WTC11 (cell line): ENCODE results near the gene ZBTB20. TPM values are rescaled to one million over a fixed set of nuclear protein-coding genes. Genes with fewer than 3 reads are reported as not detected.

Experiments
- ATAC-seq: fragments of 200-7000 bp; cut with Tn5 transposase; 2 replicates; pipeline ENCODE4 v1.10.0; 2021; ENCODE audit warnings: mild to moderate bottlenecking, moderate library complexity
- CTCF ChIA-PET: fragments of 300-600 bp; sonication (Branson Sonifier 250); formaldehyde crosslinking; loops from one replicate; lab custom pipeline; 2021; ENCODE audit warnings: antibody characterized with exemption; lab: Charles Lee
- POLR2A ChIA-PET: fragments of 350-600 bp; sonication (Branson Sonifier 250); formaldehyde crosslinking; loops from one replicate; lab custom pipeline; 2021; ENCODE audit warnings: antibody characterized with exemption; lab: Charles Lee
- DNase-seq: peaks from one replicate; pipeline ENCODE4 v3.0.0; 2021; ENCODE audit warnings: low spot score
- H3K27ac Mint-ChIP-seq: 2 replicates; pipeline ENCODE4 v1.8.0; 2021; ENCODE audit warnings: mixed read lengths
- H3K27me3 Mint-ChIP-seq: 2 replicates; pipeline ENCODE4 v1.8.0; 2021; ENCODE audit warnings: low read depth, mild to moderate bottlenecking, moderate library complexity, mixed read lengths
- H3K36me3 Mint-ChIP-seq: 2 replicates; pipeline ENCODE4 v1.8.0; 2021; ENCODE audit warnings: mixed read lengths
- H3K4me1 Mint-ChIP-seq: 2 replicates; pipeline ENCODE4 v1.8.0; 2022; ENCODE audit warnings: mixed read lengths
- H3K4me3 Mint-ChIP-seq: 2 replicates; pipeline ENCODE4 v1.8.0; 2021; ENCODE audit warnings: mild to moderate bottlenecking, moderate library complexity, mixed read lengths
- H3K9me3 Mint-ChIP-seq: 2 replicates; pipeline ENCODE4 v1.8.0; 2021; ENCODE audit warnings: mixed read lengths
- ATF3 ChIP-seq: sonication (generic); formaldehyde crosslinking; conservative IDR thresholded peaks from 2 replicates; pipeline ENCODE4 v1.8.1; 2022; ENCODE audit warnings: mild to moderate bottlenecking, missing genetic modification reagents
- ATF6 ChIP-seq: sonication (generic); formaldehyde crosslinking; IDR thresholded peaks from 2 replicates; pipeline ENCODE4 v1.8.1; 2023; ENCODE audit warnings: mild to moderate bottlenecking, missing genetic modification reagents
- CDX4 ChIP-seq: fragments of 250-450 bp; sonication (Bioruptor Pico); IDR thresholded peaks from 2 replicates; pipeline ENCODE4 v1.9.0; 2021; ENCODE audit warnings: moderate library complexity, mild to moderate bottlenecking, inconsistent platforms, borderline replicate concordance
- FOXJ3 ChIP-seq: sonication (generic); formaldehyde crosslinking; IDR thresholded peaks from 2 replicates; pipeline ENCODE4 v1.9.0; 2021; ENCODE audit warnings: missing genetic modification reagents, mild to moderate bottlenecking, borderline replicate concordance
- FOXK1 ChIP-seq: sonication (generic); formaldehyde crosslinking; IDR thresholded peaks from 2 replicates; pipeline ENCODE4 v1.8.0; 2022; ENCODE audit warnings: mild to moderate bottlenecking, moderate library complexity, missing genetic modification reagents
- HMGXB4 ChIP-seq: sonication (generic); formaldehyde crosslinking; IDR thresholded peaks from 2 replicates; pipeline ENCODE4 v1.8.1; 2023; ENCODE audit warnings: mild to moderate bottlenecking, moderate library complexity, missing genetic modification reagents
- MXD4 ChIP-seq: fragments of 250-450 bp; sonication (Bioruptor Pico); IDR thresholded peaks from 2 replicates; pipeline ENCODE4 v1.8.0; 2021; ENCODE audit warnings: mild to moderate bottlenecking, moderate library complexity, borderline replicate concordance
- NFE2L1 ChIP-seq: sonication (generic); formaldehyde crosslinking; IDR thresholded peaks from 2 replicates; pipeline ENCODE4 v1.8.1; 2023; ENCODE audit warnings: missing genetic modification reagents
- SMAD3 ChIP-seq: sonication (generic); formaldehyde crosslinking; IDR thresholded peaks from 2 replicates; pipeline ENCODE4 v1.8.0; 2022; ENCODE audit warnings: missing genetic modification reagents, mild to moderate bottlenecking, borderline replicate concordance
- SOX15 ChIP-seq: fragments of 250-450 bp; sonication (Bioruptor Pico); IDR thresholded peaks from 2 replicates; pipeline ENCODE4 v1.9.0; 2021; ENCODE audit warnings: mild to moderate bottlenecking
- SP1 ChIP-seq: sonication (generic); formaldehyde crosslinking; conservative IDR thresholded peaks from 2 replicates; pipeline ENCODE4 v1.8.1; 2022; ENCODE audit warnings: missing genetic modification reagents
- ZMAT4 ChIP-seq: fragments of 250-450 bp; sonication (Bioruptor Pico); IDR thresholded peaks from 2 replicates; pipeline ENCODE4 v1.9.0; 2021; ENCODE audit warnings: mild to moderate bottlenecking
- ZNF121 ChIP-seq: sonication (generic); formaldehyde crosslinking; IDR thresholded peaks from 2 replicates; pipeline ENCODE4 v1.8.0; 2023; ENCODE audit warnings: missing genetic modification reagents
- ZNF219 ChIP-seq: sonication (generic); formaldehyde crosslinking; IDR thresholded peaks from 2 replicates; pipeline ENCODE4 v1.8.0; 2023; ENCODE audit warnings: missing genetic modification reagents, mild to moderate bottlenecking, borderline replicate concordance
- ZNF416 ChIP-seq: fragments of 250-450 bp; sonication (Bioruptor Pico); IDR thresholded peaks from 2 replicates; pipeline ENCODE4 v1.9.0; 2021; ENCODE audit warnings: mild to moderate bottlenecking, inconsistent platforms
- ZNF532 ChIP-seq: fragments of 250-450 bp; sonication (Bioruptor Pico); IDR thresholded peaks from 2 replicates; pipeline ENCODE4 v1.9.0; 2021; ENCODE audit warnings: mild to moderate bottlenecking, borderline replicate concordance
- total RNA-seq: library from RNA; stranded (reverse); gene quantifications from 3 replicates; pipeline ENCODE4 v1.2.3, GENCODE V29; 2021
- TF ChIP-seq, protein P1 (sequence below): sonication (generic); formaldehyde crosslinking; conservative IDR thresholded peaks from 2 replicates; pipeline ENCODE4 v1.8.1; 2023; ENCODE audit warnings: mild to moderate bottlenecking, low read depth, missing genetic modification reagents, moderate library complexity
- TF ChIP-seq, protein P2 (sequence below): sonication (generic); formaldehyde crosslinking; IDR thresholded peaks from 2 replicates; pipeline ENCODE4 v1.8.1; 2023; ENCODE audit warnings: mild to moderate bottlenecking, missing genetic modification reagents, moderate library complexity

Gene ZBTB20
- total RNA-seq, 1 experiment from 2014 or later = 1.5 TPM

GRCh38 chr3:114375608-114376421 lies 771.3 kb downstream of the ZBTB20 start:
- Mint-ChIP-seq H3K4me1 (peaks cover 22% of the 10 kb centered on the region), H3K9me3 (no peaks in the 10 kb centered on the region), H3K36me3 (no peaks in the 10 kb centered on the region), H3K27ac (no peak overlapping the region), H3K27me3 (no peaks in the 10 kb centered on the region), H3K4me3 (no peak overlapping the region)
- TF ChIP-seq, protein P1, sequence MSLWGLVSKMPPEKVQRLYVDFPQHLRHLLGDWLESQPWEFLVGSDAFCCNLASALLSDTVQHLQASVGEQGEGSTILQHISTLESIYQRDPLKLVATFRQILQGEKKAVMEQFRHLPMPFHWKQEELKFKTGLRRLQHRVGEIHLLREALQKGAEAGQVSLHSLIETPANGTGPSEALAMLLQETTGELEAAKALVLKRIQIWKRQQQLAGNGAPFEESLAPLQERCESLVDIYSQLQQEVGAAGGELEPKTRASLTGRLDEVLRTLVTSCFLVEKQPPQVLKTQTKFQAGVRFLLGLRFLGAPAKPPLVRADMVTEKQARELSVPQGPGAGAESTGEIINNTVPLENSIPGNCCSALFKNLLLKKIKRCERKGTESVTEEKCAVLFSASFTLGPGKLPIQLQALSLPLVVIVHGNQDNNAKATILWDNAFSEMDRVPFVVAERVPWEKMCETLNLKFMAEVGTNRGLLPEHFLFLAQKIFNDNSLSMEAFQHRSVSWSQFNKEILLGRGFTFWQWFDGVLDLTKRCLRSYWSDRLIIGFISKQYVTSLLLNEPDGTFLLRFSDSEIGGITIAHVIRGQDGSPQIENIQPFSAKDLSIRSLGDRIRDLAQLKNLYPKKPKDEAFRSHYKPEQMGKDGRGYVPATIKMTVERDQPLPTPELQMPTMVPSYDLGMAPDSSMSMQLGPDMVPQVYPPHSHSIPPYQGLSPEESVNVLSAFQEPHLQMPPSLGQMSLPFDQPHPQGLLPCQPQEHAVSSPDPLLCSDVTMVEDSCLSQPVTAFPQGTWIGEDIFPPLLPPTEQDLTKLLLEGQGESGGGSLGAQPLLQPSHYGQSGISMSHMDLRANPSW = no peak
- no peak for TF ChIP-seq ATF3 (CRISPR knock-in tag)
- no peak for TF ChIP-seq FOXJ3
- no peak for TF ChIP-seq ATF6
- TF ChIP-seq SP1 (CRISPR knock-in tag) = no peak
- no peak for TF ChIP-seq SMAD3
- no peak for TF ChIP-seq SOX15 (CRISPR knock-in tag)
- TF ChIP-seq ZNF532 (CRISPR knock-in tag) = no peak
- TF ChIP-seq ZMAT4 = no peak
- TF ChIP-seq NFE2L1 (CRISPR knock-in tag) = no peak
- TF ChIP-seq FOXK1 (CRISPR knock-in tag) = no peak
- TF ChIP-seq, protein P2, sequence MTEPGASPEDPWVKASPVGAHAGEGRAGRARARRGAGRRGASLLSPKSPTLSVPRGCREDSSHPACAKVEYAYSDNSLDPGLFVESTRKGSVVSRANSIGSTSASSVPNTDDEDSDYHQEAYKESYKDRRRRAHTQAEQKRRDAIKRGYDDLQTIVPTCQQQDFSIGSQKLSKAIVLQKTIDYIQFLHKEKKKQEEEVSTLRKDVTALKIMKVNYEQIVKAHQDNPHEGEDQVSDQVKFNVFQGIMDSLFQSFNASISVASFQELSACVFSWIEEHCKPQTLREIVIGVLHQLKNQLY (CRISPR knock-in tag) = no peak
- no peak for TF ChIP-seq ZNF121 (CRISPR knock-in tag)
- TF ChIP-seq ZNF416 (CRISPR knock-in tag) = no peak
- no peak for TF ChIP-seq CDX4 (CRISPR knock-in tag)
- TF ChIP-seq HMGXB4 = no peak
- TF ChIP-seq ZNF219 (CRISPR knock-in tag) = no peak
- TF ChIP-seq MXD4 (CRISPR knock-in tag) = no peak
- POLR2A ChIA-PET = no interaction called here
- ATAC-seq = no peak
- no peak for DNase-seq
- CTCF ChIA-PET = interaction anchor here (1.3 kb wide), 2 partner anchors 9 to 76 kb away, joined by 3 to 4 read pairs; no protein-coding TSS in a partner anchor
